Upper lobe of right lung (tissue), 1 donor: ENCODE results near the gene PLPP3. TPM values are rescaled to one million over a fixed set of nuclear protein-coding genes. Genes with fewer than 3 reads are reported as not detected.

Experiments
- ATAC-seq: fragments of 200-7000 bp; cut with Tn5 transposase; one replicate; pipeline ENCODE4 v1.9.1; 2020; ENCODE audit warnings: mild to moderate bottlenecking, moderate library complexity
- DNase-seq: peaks from one replicate; pipeline ENCODE4 v3.0.0-alpha.2; 2020
- H3K27ac ChIP-seq: fragments of 200-600 bp; one replicate; pipeline ENCODE4 v1.8.0; 2022
- H3K27me3 ChIP-seq: fragments of 200-600 bp; one replicate; pipeline ENCODE4 v1.8.0; 2022; ENCODE audit warnings: mild to moderate bottlenecking
- H3K36me3 ChIP-seq: fragments of 200-600 bp; one replicate; pipeline ENCODE4 v1.8.0; 2022
- H3K4me1 ChIP-seq: fragments of 200-600 bp; one replicate; pipeline ENCODE4 v1.8.0; 2022
- H3K4me3 ChIP-seq: fragments of 200-600 bp; one replicate; pipeline ENCODE4 v1.8.0; 2022; ENCODE audit warnings: mild to moderate bottlenecking
- H3K9me3 ChIP-seq: fragments of 200-600 bp; one replicate; pipeline ENCODE4 v1.8.0; 2022
- intact Hi-C: fragments of 100-400 bp; cut with DNase I; formaldehyde crosslinking; loops from one replicate; pipeline ENCODE4 v1.11.0; 2022
- total RNA-seq: library from RNA; stranded (reverse); fragmentation: NEBNext Ultra II Directional; extraction: Animal tissue kit (Norgen Biotek cat#: 25700); gene quantifications from one replicate; pipeline ENCODE4 v1.2.1, GENCODE V29; 2021
- TF ChIP-seq, protein P1 (sequence below): fragments of 200-600 bp; IDR thresholded peaks from one replicate; pipeline ENCODE4 v1.8.0; 2022; ENCODE audit warnings: antibody characterized with exemption
- donor health status: DM: no; HTN: yes; CAD: no; lungs with severe emphysema.

PLPP3 gene
- total RNA-seq, 1 donor from 2014 or later: 124 TPM

- no peak for DNase-seq
- Histone ChIP-seq H3K4me3 (no peak overlapping the region), H3K36me3 (no peaks in the 10 kb centered on the region), H3K4me1 (no peaks in the 10 kb centered on the region), H3K9me3 (no peaks in the 10 kb centered on the region), H3K27me3 (no peaks in the 10 kb centered on the region), H3K27ac (no peak overlapping the region)
- TF ChIP-seq, protein P1, sequence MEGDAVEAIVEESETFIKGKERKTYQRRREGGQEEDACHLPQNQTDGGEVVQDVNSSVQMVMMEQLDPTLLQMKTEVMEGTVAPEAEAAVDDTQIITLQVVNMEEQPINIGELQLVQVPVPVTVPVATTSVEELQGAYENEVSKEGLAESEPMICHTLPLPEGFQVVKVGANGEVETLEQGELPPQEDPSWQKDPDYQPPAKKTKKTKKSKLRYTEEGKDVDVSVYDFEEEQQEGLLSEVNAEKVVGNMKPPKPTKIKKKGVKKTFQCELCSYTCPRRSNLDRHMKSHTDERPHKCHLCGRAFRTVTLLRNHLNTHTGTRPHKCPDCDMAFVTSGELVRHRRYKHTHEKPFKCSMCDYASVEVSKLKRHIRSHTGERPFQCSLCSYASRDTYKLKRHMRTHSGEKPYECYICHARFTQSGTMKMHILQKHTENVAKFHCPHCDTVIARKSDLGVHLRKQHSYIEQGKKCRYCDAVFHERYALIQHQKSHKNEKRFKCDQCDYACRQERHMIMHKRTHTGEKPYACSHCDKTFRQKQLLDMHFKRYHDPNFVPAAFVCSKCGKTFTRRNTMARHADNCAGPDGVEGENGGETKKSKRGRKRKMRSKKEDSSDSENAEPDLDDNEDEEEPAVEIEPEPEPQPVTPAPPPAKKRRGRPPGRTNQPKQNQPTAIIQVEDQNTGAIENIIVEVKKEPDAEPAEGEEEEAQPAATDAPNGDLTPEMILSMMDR: no peak
- no peak for ATAC-seq
- intact Hi-C loops: no loop called here
These were observed 94.7 kb downstream of the PLPP3 start for GRCh38 chr1:56484695-56485094.

DNA sequence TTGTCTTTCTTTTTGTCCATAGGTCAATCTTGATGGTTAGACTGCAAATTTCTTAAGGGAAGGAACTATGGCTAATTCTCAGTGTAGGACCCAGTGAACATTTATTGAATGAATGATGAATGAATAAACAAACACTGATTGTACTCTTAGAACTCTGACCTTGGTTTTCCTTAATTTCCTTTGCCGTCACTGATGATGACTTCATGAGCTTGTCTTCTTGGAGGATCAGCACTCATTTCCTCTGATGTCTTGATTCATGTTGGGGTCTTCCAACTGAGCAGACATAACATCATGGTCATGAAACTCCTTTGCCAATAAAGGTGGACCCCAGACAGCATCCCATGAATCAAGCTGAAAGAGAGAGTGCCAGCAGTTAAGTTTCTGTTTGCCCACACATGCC is 96.3 kb downstream of the PLPP3 start:
- Histone ChIP-seq H3K27ac (no peak overlapping the region), H3K4me1 (peaks cover 4% of the 10 kb centered on the region), H3K36me3 (no peaks in the 10 kb centered on the region), H3K27me3 (no peaks in the 10 kb centered on the region), H3K4me3 (no peak overlapping the region), H3K9me3 (no peaks in the 10 kb centered on the region)
- intact Hi-C loops: no loop called here
- DNase-seq (no peak), ATAC-seq (no peak)
- TF ChIP-seq, protein P1: no peak

- Histone ChIP-seq H3K4me1 (peaks cover 5% of the 10 kb centered on the region), H3K36me3 (no peaks in the 10 kb centered on the region), H3K27ac (no peak overlapping the region), H3K9me3 (no peaks in the 10 kb centered on the region), H3K27me3 (no peaks in the 10 kb centered on the region), H3K4me3 (no peak overlapping the region)
- intact Hi-C loops: no loop called here
- ATAC-seq: no peak
- TF ChIP-seq, protein P1: no peak
- no peak for DNase-seq
These were observed 96.9 kb downstream of the PLPP3 start for GRCh38 chr1:56482486-56482885.

DNA sequence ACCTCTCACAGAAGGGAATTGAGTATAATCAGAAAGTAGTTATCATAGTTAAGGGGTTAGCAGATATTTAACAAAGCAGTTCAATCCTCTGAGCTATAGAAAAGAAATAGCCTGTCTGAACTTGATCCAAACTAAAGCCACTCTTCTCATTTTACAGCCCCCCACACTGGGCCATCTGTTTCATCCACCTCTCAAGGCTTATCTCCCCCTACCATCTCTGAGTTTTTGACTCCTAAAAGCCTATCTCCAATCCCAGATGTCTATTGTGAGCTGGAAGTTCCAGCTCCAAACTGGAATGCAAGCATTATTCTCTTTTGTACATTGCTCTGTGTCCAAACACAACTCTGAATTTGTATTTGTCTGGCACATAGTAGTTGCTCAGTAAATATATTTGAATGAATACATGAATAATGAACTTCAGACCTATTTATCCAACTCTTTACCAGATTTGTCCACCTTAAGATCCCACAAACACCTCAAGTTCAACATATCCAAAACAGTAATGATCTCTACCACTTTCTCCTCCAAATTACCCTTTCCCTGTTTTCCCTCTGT is 98.1 kb downstream of the PLPP3 start:
- TF ChIP-seq, protein P1: no peak
- Histone ChIP-seq H3K4me3 (no peak overlapping the region), H3K27me3 (no peaks in the 10 kb centered on the region), H3K4me1 (peaks cover 11% of the 10 kb centered on the region), H3K36me3 (no peaks in the 10 kb centered on the region), H3K9me3 (no peaks in the 10 kb centered on the region), H3K27ac (no peak overlapping the region)
- ATAC-seq (no peak), DNase-seq (no peak)
- intact Hi-C loops: no loop called here

DNA sequence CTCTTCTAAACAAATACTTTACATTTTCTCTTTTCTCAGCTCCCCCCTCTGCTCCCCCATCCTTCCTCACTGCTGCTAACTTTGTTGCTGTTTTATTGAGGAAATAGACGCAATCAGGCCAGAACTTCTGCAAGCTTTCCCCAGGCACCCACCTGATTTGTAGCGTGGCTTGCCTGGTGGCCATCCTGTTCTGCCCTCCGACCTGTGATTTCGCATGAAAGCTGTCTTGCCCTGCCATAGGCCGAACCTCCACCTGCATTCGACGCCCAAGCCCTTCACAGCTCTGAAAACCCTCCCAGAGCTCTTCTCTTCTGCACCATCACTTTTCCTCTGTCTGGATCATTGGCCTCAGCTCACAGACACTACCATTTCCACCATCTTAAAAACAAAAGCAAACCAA is 100.6 kb downstream of the PLPP3 start:
- peaks cover 11% of the 10 kb centered on the region for H3K4me1 ChIP-seq
- no peak for ATAC-seq
- intact Hi-C loops: no loop called here
- H3K9me3 ChIP-seq: no peaks in the 10 kb centered on the region
- TF ChIP-seq, protein P1: no peak
- no peaks in the 10 kb centered on the region for H3K27me3 ChIP-seq
- no peaks in the 10 kb centered on the region for H3K36me3 ChIP-seq
- no peak overlapping the region for H3K4me3 ChIP-seq
- no peak for DNase-seq
- no peak overlapping the region for H3K27ac ChIP-seq
